Measurements from ENCODE around the gene TTC39A.

The TTC39A gene

GRCh38 chr1:51330331-51331201 is at the start of gene TTC39A:
Gene TTC39A, minus strand, starts transcription at chr1:51330562. Its CDS starts 85 bp downstream, at chr1:51330477.
- peak in 1 of 2 experiments; percentile 33 for DNase-seq (ENCODE audit: low spot score in 2 of 2)
- no peaks in the 10 kb centered on the region for H3K9me3 ChIP-seq
- no peaks in the 10 kb centered on the region for H3K27me3 ChIP-seq (ENCODE audit: low read depth)
- no peaks in the 10 kb centered on the region for H3K36me3 ChIP-seq (replicated peaks)
- peaks cover 8% of the 10 kb centered on the region for H3K4me1 ChIP-seq
- H3K4me3 ChIP-seq: peak within 1 kb of the TSS; percentile 34
- in situ Hi-C loops (cut with MboI; ENCODE audit: low sequenced_read_pairs): no loop called here

- no peaks in the 10 kb centered on the region for H3K4me1 ChIP-seq
- H3K36me3 ChIP-seq (replicated peaks): peaks cover 7% of the 10 kb centered on the region
- no peaks in the 10 kb centered on the region for H3K27me3 ChIP-seq (ENCODE audit: low read depth)
- peaks cover 2% of the 10 kb centered on the region; the same call in 1 of the 2 replicates for H3K9me3 ChIP-seq
- in situ Hi-C loops (cut with MboI; ENCODE audit: low sequenced_read_pairs): no loop called here
- DNase-seq (ENCODE audit: low spot score in 2 of 2): no peak
- H3K4me3 ChIP-seq: no peak overlapping the region
Measured at GRCh38 chr1:51378871-51379270, 48.5 kb upstream of the TTC39A start.

- in situ Hi-C loops (cut with MboI; ENCODE audit: low sequenced_read_pairs): no loop called here
- no peaks in the 10 kb centered on the region for H3K4me1 ChIP-seq
- H3K27me3 ChIP-seq (ENCODE audit: low read depth): no peaks in the 10 kb centered on the region
- H3K36me3 ChIP-seq (replicated peaks): peaks cover 7% of the 10 kb centered on the region
- H3K9me3 ChIP-seq: no peaks in the 10 kb centered on the region
- no peak overlapping the region for H3K4me3 ChIP-seq
- DNase-seq (ENCODE audit: low spot score in 2 of 2): no peak
Measured at GRCh38 chr1:51373898-51374297, 43.5 kb upstream of the TTC39A start.

- H3K27me3 ChIP-seq (ENCODE audit: low read depth): no peaks in the 10 kb centered on the region
- H3K36me3 ChIP-seq (replicated peaks): peaks cover 7% of the 10 kb centered on the region
- no peaks in the 10 kb centered on the region for H3K4me1 ChIP-seq
- no peaks in the 10 kb centered on the region for H3K9me3 ChIP-seq
- in situ Hi-C loops (cut with MboI; ENCODE audit: low sequenced_read_pairs): no loop called here
- no peak overlapping the region for H3K4me3 ChIP-seq
- no peak for DNase-seq (ENCODE audit: low spot score in 2 of 2)
Measured at GRCh38 chr1:51372561-51372960, 42.2 kb upstream of the TTC39A start.

- peaks cover 4% of the 10 kb centered on the region for H3K36me3 ChIP-seq (replicated peaks)
- H3K4me3 ChIP-seq: no peak overlapping the region
- no peaks in the 10 kb centered on the region for H3K27me3 ChIP-seq (ENCODE audit: low read depth)
- no peak for DNase-seq (ENCODE audit: low spot score in 2 of 2)
- no peaks in the 10 kb centered on the region for H3K4me1 ChIP-seq
- no peaks in the 10 kb centered on the region for H3K9me3 ChIP-seq
- in situ Hi-C loops (cut with MboI; ENCODE audit: low sequenced_read_pairs): no loop called here
Measured at GRCh38 chr1:51369171-51369570, 38.8 kb upstream of the TTC39A start.

- Histone ChIP-seq H3K4me3 (no peak overlapping the region), H3K36me3 (replicated peaks) (peaks cover 9% of the 10 kb centered on the region), H3K4me1 (no peaks in the 10 kb centered on the region), H3K27me3 (ENCODE audit: low read depth) (no peaks in the 10 kb centered on the region), H3K9me3 (no peaks in the 10 kb centered on the region)
- in situ Hi-C loops (cut with MboI; ENCODE audit: low sequenced_read_pairs): no loop called here
- no peak for DNase-seq (ENCODE audit: low spot score in 2 of 2)
Measured at GRCh38 chr1:51365774-51366173, 35.4 kb upstream of the TTC39A start.

GRCh38 chr1:51359879-51360278 is 29.5 kb upstream of the TTC39A start:
- Histone ChIP-seq H3K36me3 (replicated peaks) (peaks cover 11% of the 10 kb centered on the region), H3K4me1 (no peaks in the 10 kb centered on the region), H3K27me3 (ENCODE audit: low read depth) (no peaks in the 10 kb centered on the region), H3K9me3 (no peaks in the 10 kb centered on the region), H3K4me3 (no peak overlapping the region)
- in situ Hi-C loops (cut with MboI; ENCODE audit: low sequenced_read_pairs): no loop called here
- DNase-seq (ENCODE audit: low spot score in 2 of 2): no peak

- Histone ChIP-seq H3K36me3 (replicated peaks) (peaks cover 2% of the 10 kb centered on the region), H3K9me3 (no peaks in the 10 kb centered on the region), H3K4me1 (no peaks in the 10 kb centered on the region), H3K27me3 (ENCODE audit: low read depth) (no peaks in the 10 kb centered on the region), H3K4me3 (no peak overlapping the region)
- DNase-seq (ENCODE audit: low spot score in 2 of 2): no peak
- in situ Hi-C loops (cut with MboI; ENCODE audit: low sequenced_read_pairs): no loop called here
Measured at GRCh38 chr1:51355382-51355781, 25.0 kb upstream of the TTC39A start.

- no peaks in the 10 kb centered on the region for H3K4me1 ChIP-seq
- H3K36me3 ChIP-seq (replicated peaks): peaks cover 2% of the 10 kb centered on the region
- no peaks in the 10 kb centered on the region for H3K9me3 ChIP-seq
- in situ Hi-C loops (cut with MboI; ENCODE audit: low sequenced_read_pairs): no loop called here
- H3K4me3 ChIP-seq: no peak overlapping the region
- H3K27me3 ChIP-seq (ENCODE audit: low read depth): no peaks in the 10 kb centered on the region
- DNase-seq (ENCODE audit: low spot score in 2 of 2): no peak
Measured at GRCh38 chr1:51354416-51354815, 24.1 kb upstream of the TTC39A start.

- Histone ChIP-seq H3K9me3 (no peaks in the 10 kb centered on the region), H3K4me1 (no peaks in the 10 kb centered on the region), H3K36me3 (replicated peaks) (peaks cover 2% of the 10 kb centered on the region), H3K4me3 (no peak overlapping the region), H3K27me3 (ENCODE audit: low read depth) (no peaks in the 10 kb centered on the region)
- no peak for DNase-seq (ENCODE audit: low spot score in 2 of 2)
- in situ Hi-C loops (cut with MboI; ENCODE audit: low sequenced_read_pairs): no loop called here
Measured at GRCh38 chr1:51351907-51352306, 21.5 kb upstream of the TTC39A start.

GRCh38 chr1:51349862-51350261 is 19.5 kb upstream of the TTC39A start:
- Histone ChIP-seq H3K4me3 (no peak overlapping the region), H3K36me3 (replicated peaks) (no peaks in the 10 kb centered on the region; the same call in none of the 2 replicates), H3K4me1 (no peaks in the 10 kb centered on the region), H3K9me3 (no peaks in the 10 kb centered on the region), H3K27me3 (ENCODE audit: low read depth) (no peaks in the 10 kb centered on the region)
- in situ Hi-C loops (cut with MboI; ENCODE audit: low sequenced_read_pairs): no loop called here
- no peak for DNase-seq (ENCODE audit: low spot score in 2 of 2)

GRCh38 chr1:51348147-51348527 is 17.8 kb upstream of the TTC39A start:
- H3K9me3 ChIP-seq: no peaks in the 10 kb centered on the region
- H3K4me3 ChIP-seq: no peak overlapping the region
- H3K27me3 ChIP-seq (ENCODE audit: low read depth): no peaks in the 10 kb centered on the region
- DNase-seq (ENCODE audit: low spot score in 2 of 2): no peak
- in situ Hi-C loops (cut with MboI; ENCODE audit: low sequenced_read_pairs): no loop called here
- no peaks in the 10 kb centered on the region for H3K36me3 ChIP-seq (replicated peaks)
- H3K4me1 ChIP-seq: no peaks in the 10 kb centered on the region

GRCh38 chr1:51347398-51348146 is 17.2 kb upstream of the TTC39A start:
- no peaks in the 10 kb centered on the region for H3K27me3 ChIP-seq (ENCODE audit: low read depth)
- H3K36me3 ChIP-seq (replicated peaks): no peaks in the 10 kb centered on the region
- no peaks in the 10 kb centered on the region for H3K4me1 ChIP-seq
- no peaks in the 10 kb centered on the region for H3K9me3 ChIP-seq
- H3K4me3 ChIP-seq: no peak overlapping the region
- no peak for DNase-seq (ENCODE audit: low spot score in 2 of 2)
- in situ Hi-C loops (cut with MboI; ENCODE audit: low sequenced_read_pairs): no loop called here
